ENCODE measurements around the gene TNFRSF19.

- TF ChIP-seq, protein P1, sequence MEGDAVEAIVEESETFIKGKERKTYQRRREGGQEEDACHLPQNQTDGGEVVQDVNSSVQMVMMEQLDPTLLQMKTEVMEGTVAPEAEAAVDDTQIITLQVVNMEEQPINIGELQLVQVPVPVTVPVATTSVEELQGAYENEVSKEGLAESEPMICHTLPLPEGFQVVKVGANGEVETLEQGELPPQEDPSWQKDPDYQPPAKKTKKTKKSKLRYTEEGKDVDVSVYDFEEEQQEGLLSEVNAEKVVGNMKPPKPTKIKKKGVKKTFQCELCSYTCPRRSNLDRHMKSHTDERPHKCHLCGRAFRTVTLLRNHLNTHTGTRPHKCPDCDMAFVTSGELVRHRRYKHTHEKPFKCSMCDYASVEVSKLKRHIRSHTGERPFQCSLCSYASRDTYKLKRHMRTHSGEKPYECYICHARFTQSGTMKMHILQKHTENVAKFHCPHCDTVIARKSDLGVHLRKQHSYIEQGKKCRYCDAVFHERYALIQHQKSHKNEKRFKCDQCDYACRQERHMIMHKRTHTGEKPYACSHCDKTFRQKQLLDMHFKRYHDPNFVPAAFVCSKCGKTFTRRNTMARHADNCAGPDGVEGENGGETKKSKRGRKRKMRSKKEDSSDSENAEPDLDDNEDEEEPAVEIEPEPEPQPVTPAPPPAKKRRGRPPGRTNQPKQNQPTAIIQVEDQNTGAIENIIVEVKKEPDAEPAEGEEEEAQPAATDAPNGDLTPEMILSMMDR (IDR thresholded peaks at IDR 0.05) = no peak
- TF ChIP-seq POLR2A (IDR thresholded peaks at IDR 0.05) = no peak
Observed at GRCh38 chr13:23621316-23621645, 51.1 kb downstream of the TNFRSF19 start.
